NCI-H146 (cell line): ENCODE measurements around the gene MTMR8.

Source experiments
- DNase-seq: peaks from one replicate; lab custom pipeline; 2025; lab: John Stamatoyannopoulos, UW

MTMR8 gene

DNA sequence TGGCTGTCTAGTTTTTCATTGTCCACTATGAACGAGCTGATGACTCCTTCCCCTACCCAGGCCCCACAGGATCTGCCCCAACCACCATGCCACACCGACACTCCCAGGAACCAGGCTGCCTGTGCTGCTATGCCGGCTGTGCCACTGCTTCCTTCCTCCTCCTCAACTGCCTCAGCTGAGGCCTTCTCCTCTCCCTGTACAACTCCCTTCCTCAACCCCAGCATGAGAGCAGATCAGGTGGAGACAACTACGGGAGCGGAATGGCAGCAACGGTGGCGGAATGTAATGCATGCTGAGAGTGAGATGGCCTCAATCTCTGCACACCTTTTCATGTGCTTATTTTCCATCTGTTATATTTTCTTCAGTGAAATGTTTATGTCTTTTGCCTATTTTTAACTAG, 88.5 kb downstream of the MTMR8 start:
- no peak for DNase-seq

DNA sequence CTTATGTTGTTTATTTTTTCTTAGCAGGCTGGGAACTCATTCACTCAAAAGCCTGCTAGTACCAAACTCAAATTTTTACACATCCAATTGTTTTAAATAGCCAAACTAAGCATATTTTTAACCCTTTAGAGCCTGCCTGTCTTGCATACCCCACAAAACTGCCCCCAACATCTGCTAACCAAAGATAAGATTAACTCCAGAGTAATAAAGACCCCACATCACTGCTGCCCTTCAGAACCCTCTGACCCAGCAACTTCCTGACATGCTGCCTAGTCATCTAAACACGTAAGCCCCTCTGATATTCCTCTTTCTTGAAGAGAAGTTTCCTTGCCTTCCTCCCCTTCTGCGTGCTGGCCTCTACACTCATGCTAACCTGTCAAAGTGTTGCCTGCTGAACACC, 104.1 kb downstream of the MTMR8 start:
- no peak for DNase-seq

DNA sequence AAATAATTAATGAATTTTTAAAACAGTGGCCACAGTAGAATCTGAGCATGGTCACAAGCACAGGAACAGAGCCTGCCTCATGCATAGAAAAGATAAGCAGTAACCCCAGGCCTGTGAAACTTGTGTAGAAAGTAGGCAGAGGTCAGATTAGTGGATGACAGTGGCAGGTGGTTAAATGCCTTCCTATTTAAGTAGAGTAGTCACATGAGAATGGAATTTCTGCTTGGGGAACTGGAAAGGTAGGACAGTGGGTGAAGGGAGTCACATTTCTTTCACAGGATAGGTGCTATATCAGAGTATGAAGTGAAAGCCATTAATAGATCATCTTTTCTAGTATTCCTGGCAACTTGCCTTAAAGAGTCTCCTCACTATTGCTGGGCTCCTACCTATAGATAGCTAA, 130.0 kb downstream of the MTMR8 start:
- no peak for DNase-seq

DNA sequence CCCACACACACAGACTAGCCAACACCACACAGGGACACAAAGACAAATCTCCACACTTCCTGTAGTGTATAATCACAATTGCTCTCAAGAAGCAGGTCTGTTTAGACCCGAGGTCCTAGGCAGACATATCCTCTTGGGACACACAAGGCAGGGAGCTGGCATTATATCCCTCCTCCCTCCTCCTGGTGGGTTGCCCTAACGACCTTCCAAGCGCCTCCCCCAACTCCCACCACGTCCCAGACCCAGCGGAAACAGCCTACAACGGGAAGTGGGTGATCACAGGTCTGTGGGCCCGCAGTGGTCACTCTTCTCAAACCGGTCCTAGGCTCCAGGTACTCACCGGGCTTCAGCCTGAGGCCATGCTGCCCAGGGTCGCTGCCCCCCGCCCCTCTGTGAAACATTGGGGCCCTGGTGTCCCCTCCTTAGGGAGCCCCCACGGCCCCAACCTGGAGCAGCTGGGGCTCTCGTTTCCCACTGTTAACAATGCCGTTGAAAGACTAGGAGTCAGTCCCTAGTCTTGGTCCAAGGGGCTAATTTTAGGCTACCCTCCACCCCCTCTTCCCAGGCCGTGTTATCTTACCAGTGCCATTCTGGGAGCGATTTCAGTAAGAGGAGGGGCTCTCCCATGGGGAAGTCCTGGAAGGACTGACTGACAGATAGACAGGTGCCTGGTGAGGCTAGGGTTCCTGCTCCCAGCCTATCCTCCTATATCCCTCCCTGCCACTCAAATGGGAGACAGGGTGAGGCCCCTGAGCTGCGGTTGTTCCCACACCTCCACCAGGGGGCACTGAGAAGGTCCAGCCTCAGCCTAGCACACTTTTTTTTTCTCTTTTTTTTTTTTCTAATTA, 164.9 kb downstream of the MTMR8 start, which contains the start of gene ASB12:
Gene ASB12 (minus strand): TSS at position 485 of the 848 bp plus-strand sequence. CDS start 4,957 bp downstream, outside the sequence.
- no peak for DNase-seq

DNA sequence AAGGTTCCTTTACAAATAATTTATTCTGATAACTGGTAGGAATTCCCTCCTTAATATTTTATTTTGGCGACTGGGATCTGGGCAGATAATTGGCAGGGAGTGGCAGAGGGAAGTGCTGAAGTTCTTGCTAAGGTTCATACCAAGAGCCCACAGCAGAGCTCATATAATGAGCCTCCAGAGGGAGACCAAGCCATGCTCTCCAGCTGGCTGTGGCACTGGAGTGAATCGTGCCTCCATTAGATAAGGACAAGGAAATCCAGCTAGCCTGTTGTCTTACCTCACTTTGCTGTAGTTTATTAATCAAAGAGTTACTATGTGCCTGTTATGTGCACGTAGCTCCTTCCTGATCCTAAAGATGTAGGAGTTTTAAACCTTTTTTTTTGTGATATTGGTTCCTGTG, 166.1 kb downstream of the MTMR8 start:
- no peak for DNase-seq
